ENCODE results near the gene ZNF415. TPM values are rescaled to one million over a fixed set of nuclear protein-coding genes. Genes with fewer than 3 reads are reported as not detected.

ZNF415 gene
- polyA plus RNA-seq, 1 donor (not counting 4 experiments of a cell fraction or from before 2014, with no cell fraction given): 5.2 TPM

GRCh38 chr19:53086949-53087348, 45.8 kb downstream of the ZNF415 start:
- no peak for DNase-seq (ENCODE audit: low read depth, low spot score)
- Histone ChIP-seq H3K4me3 (ENCODE audit: control insufficient read depth in 2 of 3, extremely low read depth in 1 of 3, insufficient read depth in 2 of 3, low read depth in 1 of 3, low read length in 3 of 3) (no peak overlapping the region), H4K20me1 (ENCODE audit: control insufficient read depth, extremely low read depth, insufficient read depth, low read length) (no peaks in the 10 kb centered on the region), H3K36me3 (ENCODE audit: control insufficient read depth in 2 of 2, extremely low read depth in 1 of 2, insufficient read depth in 2 of 2, low read length in 2 of 2) (peaks cover 26 to 37% of the 10 kb centered on the region in 2 experiments), H3K27me3 (ENCODE audit: control insufficient read depth, extremely low read depth, insufficient read depth, low read length) (no peaks in the 10 kb centered on the region), H3K9me1 (ENCODE audit: control insufficient read depth, extremely low read depth, insufficient read depth, low read length) (no peaks in the 10 kb centered on the region), H3K4me1 (ENCODE audit: control insufficient read depth, extremely low read depth, insufficient read depth, low read length) (no peaks in the 10 kb centered on the region), H3K9me3 (ENCODE audit: control insufficient read depth, low read depth, low read length) (no peaks in the 10 kb centered on the region), H3K4me2 (ENCODE audit: control insufficient read depth, extremely low read depth, insufficient read depth, low read depth, low read length) (no peak overlapping the region), H3K27ac (ENCODE audit: control insufficient read depth, insufficient read depth, low read length) (no peak overlapping the region), H2AFZ (ENCODE audit: control insufficient read depth, low read length) (no peak overlapping the region), H3K9ac (ENCODE audit: control insufficient read depth, extremely low read depth, insufficient read depth, low read length) (no peak overlapping the region), H3K79me2 (ENCODE audit: control insufficient read depth, insufficient read depth, low read length) (peaks cover under 1% of the 10 kb centered on the region)
- TF ChIP-seq EZH2 (IDR thresholded peaks at IDR 0.05; ENCODE audit: low read length): no peak
- TF ChIP-seq, protein P1, sequence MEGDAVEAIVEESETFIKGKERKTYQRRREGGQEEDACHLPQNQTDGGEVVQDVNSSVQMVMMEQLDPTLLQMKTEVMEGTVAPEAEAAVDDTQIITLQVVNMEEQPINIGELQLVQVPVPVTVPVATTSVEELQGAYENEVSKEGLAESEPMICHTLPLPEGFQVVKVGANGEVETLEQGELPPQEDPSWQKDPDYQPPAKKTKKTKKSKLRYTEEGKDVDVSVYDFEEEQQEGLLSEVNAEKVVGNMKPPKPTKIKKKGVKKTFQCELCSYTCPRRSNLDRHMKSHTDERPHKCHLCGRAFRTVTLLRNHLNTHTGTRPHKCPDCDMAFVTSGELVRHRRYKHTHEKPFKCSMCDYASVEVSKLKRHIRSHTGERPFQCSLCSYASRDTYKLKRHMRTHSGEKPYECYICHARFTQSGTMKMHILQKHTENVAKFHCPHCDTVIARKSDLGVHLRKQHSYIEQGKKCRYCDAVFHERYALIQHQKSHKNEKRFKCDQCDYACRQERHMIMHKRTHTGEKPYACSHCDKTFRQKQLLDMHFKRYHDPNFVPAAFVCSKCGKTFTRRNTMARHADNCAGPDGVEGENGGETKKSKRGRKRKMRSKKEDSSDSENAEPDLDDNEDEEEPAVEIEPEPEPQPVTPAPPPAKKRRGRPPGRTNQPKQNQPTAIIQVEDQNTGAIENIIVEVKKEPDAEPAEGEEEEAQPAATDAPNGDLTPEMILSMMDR (optimal IDR thresholded peaks at IDR 0.05 in 1 of 3, IDR thresholded peaks at IDR 0.05 in 1 of 3, conservative IDR thresholded peaks at IDR 0.05 in 1 of 3; ENCODE audit: extremely low read depth in 1 of 3, insufficient read depth in 2 of 3, low read length in 3 of 3): no peak
- dilution Hi-C loops (cut with MboI; ENCODE audit: extremely low pct_ligation_motif_present, low sequenced_read_pairs): no loop called here
- FAIRE-seq: no peak

GRCh38 chr19:53085496-53085895, 47.2 kb downstream of the ZNF415 start:
- H3K9me3 ChIP-seq (ENCODE audit: control insufficient read depth, low read depth, low read length): peaks cover 3% of the 10 kb centered on the region
- dilution Hi-C loops (cut with MboI; ENCODE audit: extremely low pct_ligation_motif_present, low sequenced_read_pairs): no loop called here
- DNase-seq (ENCODE audit: low read depth, low spot score) (no peak), FAIRE-seq (no peak)
- H3K4me3 ChIP-seq (ENCODE audit: control insufficient read depth in 2 of 3, extremely low read depth in 1 of 3, insufficient read depth in 2 of 3, low read depth in 1 of 3, low read length in 3 of 3): no peak overlapping the region
- no peak overlapping the region for H2AFZ ChIP-seq (ENCODE audit: control insufficient read depth, low read length)
- no peak overlapping the region for H3K27ac ChIP-seq (ENCODE audit: control insufficient read depth, insufficient read depth, low read length)
- H3K9me1 ChIP-seq (ENCODE audit: control insufficient read depth, extremely low read depth, insufficient read depth, low read length): no peaks in the 10 kb centered on the region
- H3K36me3 ChIP-seq (ENCODE audit: control insufficient read depth in 2 of 2, extremely low read depth in 1 of 2, insufficient read depth in 2 of 2, low read length in 2 of 2): peaks cover 19 to 32% of the 10 kb centered on the region in 2 experiments
- no peaks in the 10 kb centered on the region for H4K20me1 ChIP-seq (ENCODE audit: control insufficient read depth, extremely low read depth, insufficient read depth, low read length)
- no peaks in the 10 kb centered on the region for H3K27me3 ChIP-seq (ENCODE audit: control insufficient read depth, extremely low read depth, insufficient read depth, low read length)
- no peak for TF ChIP-seq EZH2 (IDR thresholded peaks at IDR 0.05; ENCODE audit: low read length)
- TF ChIP-seq, protein P1 (optimal IDR thresholded peaks at IDR 0.05 in 1 of 3, IDR thresholded peaks at IDR 0.05 in 1 of 3, conservative IDR thresholded peaks at IDR 0.05 in 1 of 3; ENCODE audit: extremely low read depth in 1 of 3, insufficient read depth in 2 of 3, low read length in 3 of 3): no peak
- H3K9ac ChIP-seq (ENCODE audit: control insufficient read depth, extremely low read depth, insufficient read depth, low read length): no peak overlapping the region
- no peaks in the 10 kb centered on the region for H3K4me1 ChIP-seq (ENCODE audit: control insufficient read depth, extremely low read depth, insufficient read depth, low read length)
- no peak overlapping the region for H3K4me2 ChIP-seq (ENCODE audit: control insufficient read depth, extremely low read depth, insufficient read depth, low read depth, low read length)
- peaks cover 4% of the 10 kb centered on the region for H3K79me2 ChIP-seq (ENCODE audit: control insufficient read depth, insufficient read depth, low read length)
